A172 (cell line): ENCODE results near the gene RBKS. TPM values are rescaled to one million over a fixed set of nuclear protein-coding genes. Genes with fewer than 3 reads are reported as not detected.

Experiments used
- DNase-seq: peaks from one replicate; pipeline ENCODE4 v3.0.0-alpha.2; 2015; ENCODE audit warnings: low spot score
- total RNA-seq: library from RNA; depleted of rRNA; stranded (reverse); fragments of >200 nt; shearing (Covaris generic); gene quantifications from 2 replicates; pipeline ENCODE4 v1.2.3, GENCODE V29; 2014; rRNA removed

Gene RBKS
- 2.2 and 2.8 TPM in 2 replicates for total RNA-seq

- DNase-seq = peak; percentile 68
These were observed at the start of gene RBKS, which contains the start of gene BABAM2 for GRCh38 chr2:27890146-27890923. RBKS (minus strand) TSS chr2:27890387; CDS start chr2:27890345, 42 bp downstream. BABAM2 (plus strand) TSS chr2:27890729; CDS start chr2:27894557, 3,828 bp downstream.

GRCh38 chr2:27935026-27935425, 44.8 kb upstream of the RBKS start:
- DNase-seq = no peak

- peak; percentile 56 for DNase-seq
These were observed 42.2 kb upstream of the RBKS start for GRCh38 chr2:27932396-27932795.

GRCh38 chr2:27931361-27931950, 41.3 kb upstream of the RBKS start:
- no peak for DNase-seq

GRCh38 chr2:27929916-27930486, 39.8 kb upstream of the RBKS start:
- no peak for DNase-seq

- DNase-seq = no peak
These were observed 35.7 kb upstream of the RBKS start for GRCh38 chr2:27925766-27926472.

- DNase-seq = no peak
These were observed 32.7 kb upstream of the RBKS start for GRCh38 chr2:27922842-27923241.

- DNase-seq = no peak
These were observed 31.8 kb upstream of the RBKS start for GRCh38 chr2:27921880-27922547.

- DNase-seq = no peak
These were observed 31.2 kb upstream of the RBKS start for GRCh38 chr2:27921424-27921823.

GRCh38 chr2:27920148-27920885, 30.1 kb upstream of the RBKS start:
- peak; percentile 38 for DNase-seq

- DNase-seq = no peak
These were observed 26.3 kb upstream of the RBKS start for GRCh38 chr2:27916293-27916995.

GRCh38 chr2:27915874-27916273, 25.7 kb upstream of the RBKS start:
- no peak for DNase-seq

GRCh38 chr2:27915191-27915590, 25.0 kb upstream of the RBKS start:
- no peak for DNase-seq

- no peak for DNase-seq
These were observed 24.6 kb upstream of the RBKS start for GRCh38 chr2:27914805-27915175.

GRCh38 chr2:27914041-27914804, 24.0 kb upstream of the RBKS start:
- no peak for DNase-seq

- no peak for DNase-seq
These were observed 22.3 kb upstream of the RBKS start for GRCh38 chr2:27912512-27912911.

- no peak for DNase-seq
These were observed 21.4 kb upstream of the RBKS start for GRCh38 chr2:27911458-27912210.

- DNase-seq = no peak
These were observed 19.7 kb upstream of the RBKS start for GRCh38 chr2:27909901-27910300.

- DNase-seq = no peak
These were observed 17.4 kb upstream of the RBKS start for GRCh38 chr2:27907547-27907946.
